NT2/D1 (cell line): ENCODE data around the gene RBMY1F.
"Not testable (repeated sequence)": the region's sequence is repeated elsewhere in the genome, so short reads cannot be mapped to it uniquely, and the experiment has no call there.

Source experiments
- DNase-seq: peaks from one replicate; pipeline ENCODE4 v3.0.0-alpha.2; 2011; ENCODE audit warnings: low read depth, low spot score
- H3K27me3 ChIP-seq: 2 replicates; pipeline ENCODE4 v1.6.0; 2011; ENCODE audit warnings: mild to moderate bottlenecking; ENCODE audit not compliant: insufficient read length, insufficient read depth
- H3K36me3 ChIP-seq: 2 replicates; pipeline ENCODE4 v1.6.1; 2011; ENCODE audit warnings: mild to moderate bottlenecking, low read length, mixed read lengths; ENCODE audit not compliant: insufficient read depth, insufficient read length
- H3K4me1 ChIP-seq: 2 replicates; pipeline ENCODE4 v1.5.1; 2011; ENCODE audit not compliant: insufficient read depth, insufficient read length
- H3K4me3 ChIP-seq: 2 replicates; pipeline ENCODE4 v1.5.1; 2011; ENCODE audit warnings: low read depth; ENCODE audit not compliant: insufficient read length
- H3K9ac ChIP-seq: 2 replicates; pipeline ENCODE4 v1.6.0; 2011; ENCODE audit warnings: low read depth; ENCODE audit not compliant: insufficient read length
- H3K9me3 ChIP-seq: 2 replicates; pipeline ENCODE4 v1.5.1; 2011; ENCODE audit warnings: mild to moderate bottlenecking, low read length; ENCODE audit not compliant: insufficient read depth

RBMY1F gene

GRCh38 chrY:22182823-22183222 lies at the start of gene RBMY1F:
Gene RBMY1F, minus strand, starts transcription at chrY:22182923. Its CDS starts 1,954 bp downstream, at chrY:22180969.
- H3K4me1 ChIP-seq, H3K27me3 ChIP-seq, H3K36me3 ChIP-seq, H3K9me3 ChIP-seq, DNase-seq, H3K4me3 ChIP-seq, H3K9ac ChIP-seq: not testable (repeated sequence)

GRCh38 chrY:22151144-22151543 lies 31.6 kb downstream of the RBMY1F start:
- not testable (repeated sequence) for H3K9ac ChIP-seq, DNase-seq

GRCh38 chrY:22141011-22141695 lies 41.6 kb downstream of the RBMY1F start:
- H3K9ac ChIP-seq, H3K27me3 ChIP-seq, DNase-seq, H3K9me3 ChIP-seq, H3K4me3 ChIP-seq, H3K4me1 ChIP-seq, H3K36me3 ChIP-seq: not testable (repeated sequence)

More at GRCh38 chrY:22151144-22151543, 31.6 kb downstream of the RBMY1F start:
- not testable (repeated sequence) for H3K36me3 ChIP-seq, H3K9me3 ChIP-seq, H3K27me3 ChIP-seq, H3K4me1 ChIP-seq, H3K4me3 ChIP-seq

DNA sequence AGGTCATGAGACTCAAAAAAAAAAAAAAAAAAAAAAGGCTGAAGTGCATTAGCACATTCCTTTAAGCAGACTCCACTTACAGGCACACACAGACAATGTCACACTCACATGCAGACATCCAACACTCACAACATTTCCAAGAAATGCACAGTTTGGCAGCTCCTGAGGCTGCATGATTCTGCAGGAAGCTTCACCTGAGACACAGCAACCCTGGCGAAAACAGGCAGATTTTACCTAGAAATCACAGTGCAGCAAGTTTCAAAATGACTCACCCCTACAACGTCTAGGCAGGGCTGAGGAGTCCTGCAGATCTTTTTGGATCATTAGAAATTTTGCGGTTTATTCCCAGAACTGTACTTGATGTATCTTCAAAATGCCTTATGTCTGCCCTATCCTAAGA lies 48.0 kb downstream of the RBMY1F start:
- H3K9me3 ChIP-seq, H3K4me3 ChIP-seq, DNase-seq, H3K27me3 ChIP-seq, H3K36me3 ChIP-seq, H3K4me1 ChIP-seq, H3K9ac ChIP-seq: not testable (repeated sequence)

DNA sequence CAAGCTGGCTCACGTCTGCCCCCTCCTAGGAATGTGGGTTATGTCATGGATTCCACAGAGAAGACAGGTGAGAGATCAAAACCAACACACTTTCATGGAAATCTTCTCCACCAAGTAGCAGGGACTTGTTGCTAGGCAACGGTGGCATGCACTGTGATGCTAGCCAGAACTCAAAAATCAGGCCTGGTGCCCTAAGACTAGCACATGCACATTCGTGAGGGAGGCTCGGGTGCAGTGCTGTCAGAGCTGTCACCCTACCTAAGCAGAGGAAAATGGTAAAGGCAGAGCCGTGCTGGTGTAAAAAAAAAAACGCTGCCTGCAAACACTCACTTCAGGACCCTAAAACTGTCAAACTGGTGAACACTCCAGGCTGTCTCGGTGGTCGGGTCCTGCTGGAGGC lies 52.2 kb downstream of the RBMY1F start:
- H3K27me3 ChIP-seq, H3K36me3 ChIP-seq, H3K9me3 ChIP-seq, H3K4me1 ChIP-seq, DNase-seq, H3K9ac ChIP-seq, H3K4me3 ChIP-seq: not testable (repeated sequence)
